Stimulated activated naive CD4-positive, alpha-beta T cell (primary cell): ENCODE results near the gene ARL14.
"Not testable (repeated sequence)": the region's sequence is repeated elsewhere in the genome, so short reads cannot be mapped to it uniquely, and the experiment has no call there.

Experiments
- DNase-seq, 6 experiments: peaks; one replicate each; lab custom pipeline; 2025; lab: John Stamatoyannopoulos, UW

The ARL14 gene

GRCh38 chr3:160677459-160677881, 510 bp downstream of the ARL14 start:
- no peak for DNase-seq

- no peak for DNase-seq
Measured at GRCh38 chr3:160678292-160678842, 1.4 kb downstream of the ARL14 start.

GRCh38 chr3:160684368-160684740, 7.4 kb downstream of the ARL14 start:
- DNase-seq, result no peak

- no peak for DNase-seq
Measured at GRCh38 chr3:160685144-160685766, 8.3 kb downstream of the ARL14 start.

GRCh38 chr3:160686955-160687535, 10.1 kb downstream of the ARL14 start:
- peak in 1 of 6 experiments; percentile 13 for DNase-seq

GRCh38 chr3:160691151-160691550, 14.2 kb downstream of the ARL14 start:
- no peak for DNase-seq

- DNase-seq, result no peak
Measured at GRCh38 chr3:160691962-160692361, 15.0 kb downstream of the ARL14 start.

- no peak for DNase-seq
Measured at GRCh38 chr3:160693191-160693590, 16.2 kb downstream of the ARL14 start.

- DNase-seq, result no peak
Measured at GRCh38 chr3:160694345-160694744, 17.4 kb downstream of the ARL14 start.

GRCh38 chr3:160695003-160695402, 18.0 kb downstream of the ARL14 start:
- DNase-seq, result no peak

GRCh38 chr3:160695915-160696327, 19.0 kb downstream of the ARL14 start:
- DNase-seq, result no peak

GRCh38 chr3:160697637-160698380, 20.8 kb downstream of the ARL14 start:
- no peak for DNase-seq

- DNase-seq, result no peak
Measured at GRCh38 chr3:160698599-160699195, 21.7 kb downstream of the ARL14 start.

GRCh38 chr3:160701490-160701889, 24.5 kb downstream of the ARL14 start:
- DNase-seq, result no peak

GRCh38 chr3:160702290-160702689, 25.3 kb downstream of the ARL14 start:
- DNase-seq, result no peak

- no peak for DNase-seq
Measured at GRCh38 chr3:160703974-160704373, 27.0 kb downstream of the ARL14 start.

- DNase-seq, result peak in 4 of 6 experiments; percentile 3 to 56 (median 29)
Measured at GRCh38 chr3:160707187-160707794, 30.3 kb downstream of the ARL14 start.

GRCh38 chr3:160709477-160710182, 32.7 kb downstream of the ARL14 start:
- no peak for DNase-seq

- not testable (repeated sequence) for DNase-seq
Measured at GRCh38 chr3:160713144-160713543, 36.2 kb downstream of the ARL14 start.

GRCh38 chr3:160719710-160720109, 42.8 kb downstream of the ARL14 start:
- no peak for DNase-seq

GRCh38 chr3:160720123-160720746, 43.3 kb downstream of the ARL14 start:
- no peak for DNase-seq
